Posterior cingulate gyrus (tissue), 11 donors: ENCODE data around the gene SLC24A5.

ENCODE experiments used
- DNase-seq, 10 donors: peaks; one replicate each; pipeline versions ENCODE4 v3.0.0 to v3.0.0-alpha.2; 2020 to 2021; ENCODE audit warnings: mixed read lengths in 3 of 10
- intact Hi-C: fragments of 100-400 bp; cut with DNase I; formaldehyde crosslinking; loops from one replicate; pipeline ENCODE4 v1.15.1; 2023

The SLC24A5 gene

DNA sequence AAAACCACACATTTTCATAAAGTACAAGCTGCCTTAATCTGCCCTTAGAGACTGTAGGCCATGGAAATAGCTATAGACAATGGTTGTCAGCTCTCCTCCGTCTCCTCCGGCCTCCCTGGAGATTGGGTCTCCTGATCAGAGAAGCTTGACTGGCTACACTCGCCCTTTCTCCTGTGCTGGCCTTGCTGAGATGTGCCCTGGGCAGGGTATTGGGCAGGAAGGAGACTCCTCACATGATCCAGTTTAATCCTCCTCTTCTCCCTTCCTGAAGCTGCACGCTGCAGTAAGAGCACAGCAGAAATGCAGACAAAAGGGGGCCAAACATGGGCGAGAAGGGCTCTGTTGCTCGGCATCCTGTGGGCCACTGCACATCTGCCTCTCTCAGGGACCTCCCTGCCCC, at the start of gene SLC24A5:
Gene SLC24A5 (plus strand): TSS at position 246 of the 400 bp plus-strand sequence. CDS start 55 bp downstream, at position 301.
- no peak for DNase-seq
- intact Hi-C loops, result no loop called here

DNA sequence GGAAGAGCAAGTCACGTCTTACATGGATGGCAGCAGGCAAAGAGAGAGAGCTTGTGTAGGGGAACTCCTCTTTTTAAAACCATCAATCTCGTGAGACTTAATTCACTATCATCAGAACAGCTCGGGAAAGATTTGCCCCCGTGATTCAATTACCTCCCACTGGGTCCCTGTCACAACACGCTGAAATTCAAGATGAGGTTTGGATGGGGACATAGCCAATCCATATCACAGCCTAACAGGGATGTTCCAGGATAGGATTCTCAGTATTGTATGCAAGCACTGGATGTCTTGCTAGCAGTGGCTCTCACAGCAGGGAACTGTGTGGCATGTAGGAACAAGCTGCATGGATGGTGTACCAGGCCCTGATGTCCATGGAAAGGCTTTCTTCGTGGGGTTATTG, 47.8 kb upstream of the SLC24A5 start:
- intact Hi-C loops, result no loop called here
- no peak for DNase-seq

DNA sequence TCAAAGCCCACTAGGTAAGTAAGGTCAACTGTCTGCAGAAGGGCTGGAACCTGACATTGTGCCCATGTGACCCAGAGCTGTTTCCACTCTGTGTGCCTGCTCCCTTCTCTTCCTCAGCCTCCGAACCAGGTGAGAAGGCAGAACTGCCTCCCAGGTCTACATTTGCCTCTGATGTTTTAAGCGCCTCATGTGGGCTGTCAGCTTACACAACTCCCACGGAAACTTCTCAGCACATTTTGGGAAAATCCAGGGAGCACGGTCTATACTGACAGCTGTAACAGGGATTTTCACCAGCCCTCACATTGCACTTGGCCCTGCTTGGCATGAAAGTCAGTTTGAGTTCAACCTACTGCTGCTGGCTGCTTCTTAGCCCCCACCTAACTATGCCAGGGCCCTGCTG, 46.9 kb upstream of the SLC24A5 start:
- intact Hi-C loops, result no loop called here
- DNase-seq, result no peak

- no peak for DNase-seq
- intact Hi-C loops, result no loop called here
Measured at GRCh38 chr15:48076454-48076853, 44.3 kb upstream of the SLC24A5 start.

DNA sequence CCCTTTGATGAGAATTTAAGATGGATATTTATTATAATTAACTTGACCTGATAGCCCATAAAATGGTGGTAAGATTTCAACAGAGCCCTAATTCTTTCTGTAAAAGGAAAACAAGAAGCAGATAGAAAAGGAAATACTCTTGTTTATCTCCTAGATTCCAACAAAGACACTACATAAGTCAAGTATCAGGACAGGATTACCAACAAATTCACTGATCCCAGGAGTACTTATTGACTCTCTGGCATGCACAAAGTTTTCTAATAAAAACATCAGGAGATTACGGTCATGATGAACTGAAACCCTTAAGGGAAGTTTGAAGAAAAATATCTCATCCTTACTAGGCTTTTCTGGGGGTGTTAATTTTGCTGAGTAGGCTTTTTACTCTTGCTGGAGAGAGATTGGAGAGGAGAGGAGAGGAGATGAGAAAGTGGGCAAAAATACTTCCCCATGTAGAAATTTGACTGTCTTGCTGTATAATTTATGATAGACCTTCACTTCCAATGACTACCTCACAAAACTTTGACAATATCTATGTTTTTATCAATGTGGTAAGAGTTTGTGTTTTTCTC, 43.1 kb upstream of the SLC24A5 start:
- intact Hi-C loops, result no loop called here
- no peak for DNase-seq

GRCh38 chr15:48084759-48085590, 35.8 kb upstream of the SLC24A5 start:
- intact Hi-C loops, result no loop called here
- DNase-seq, result no peak

DNA sequence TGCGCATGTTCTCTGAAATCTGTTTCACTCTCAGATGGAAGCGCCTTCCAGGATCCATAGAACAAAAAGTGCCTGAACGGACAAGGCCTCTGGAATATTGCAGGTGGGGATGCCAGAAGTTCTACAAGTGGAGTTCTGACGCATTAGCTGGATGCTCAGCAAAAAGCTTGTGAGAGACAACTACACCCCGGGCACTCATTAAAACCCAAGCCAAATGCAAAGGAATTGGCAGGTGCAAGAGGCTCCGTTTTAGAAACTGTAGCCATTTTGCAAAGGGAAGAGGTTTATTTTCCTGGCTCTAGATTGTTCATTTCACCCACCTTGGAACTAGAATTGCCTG, 35.2 kb upstream of the SLC24A5 start:
- intact Hi-C loops, result no loop called here
- DNase-seq, result no peak

- intact Hi-C loops, result no loop called here
Measured at GRCh38 chr15:48086133-48086532, 34.7 kb upstream of the SLC24A5 start.

GRCh38 chr15:48086576-48086975, 34.2 kb upstream of the SLC24A5 start:
- intact Hi-C loops, result no loop called here
- DNase-seq, result no peak

More at GRCh38 chr15:48086133-48086532, 34.7 kb upstream of the SLC24A5 start:
- no peak for DNase-seq

- intact Hi-C loops, result no loop called here
- no peak for DNase-seq
Measured at GRCh38 chr15:48087844-48088243, 32.9 kb upstream of the SLC24A5 start.

- intact Hi-C loops, result no loop called here
Measured at GRCh38 chr15:48089702-48090101, 31.1 kb upstream of the SLC24A5 start.

GRCh38 chr15:48090115-48090514, 30.7 kb upstream of the SLC24A5 start:
- DNase-seq, result no peak
- intact Hi-C loops, result no loop called here

More at GRCh38 chr15:48089702-48090101, 31.1 kb upstream of the SLC24A5 start:
- DNase-seq, result no peak

DNA sequence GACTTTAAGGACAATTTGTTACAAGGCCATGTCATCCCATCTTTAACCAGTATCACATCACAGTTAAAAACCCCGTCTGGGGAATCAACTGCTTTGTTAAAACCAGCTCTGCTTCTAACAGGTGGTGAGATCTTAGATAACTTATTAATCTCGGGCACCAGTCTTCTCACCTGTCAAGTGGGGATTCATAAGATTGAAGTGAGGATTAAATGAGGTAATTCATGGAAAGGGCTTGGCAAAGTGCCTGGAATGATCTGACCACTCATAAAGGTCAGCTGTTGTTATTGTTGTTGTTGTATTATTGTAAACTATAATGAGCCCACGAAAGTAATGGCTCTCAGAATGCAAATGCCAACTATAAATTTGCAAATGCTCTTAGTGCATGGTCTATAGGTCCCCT, 30.1 kb upstream of the SLC24A5 start:
- intact Hi-C loops, result no loop called here
- no peak for DNase-seq

- intact Hi-C loops, result no loop called here
- DNase-seq, result no peak
Measured at GRCh38 chr15:48091522-48091921, 29.3 kb upstream of the SLC24A5 start.

GRCh38 chr15:48096355-48096786, 24.4 kb upstream of the SLC24A5 start:
- intact Hi-C loops, result no loop called here

GRCh38 chr15:48096813-48097212, 24.0 kb upstream of the SLC24A5 start:
- intact Hi-C loops, result no loop called here
- peak in 1 of 10 donors; percentile 18 for DNase-seq

More at GRCh38 chr15:48096355-48096786, 24.4 kb upstream of the SLC24A5 start:
- DNase-seq, result no peak

- DNase-seq, result no peak
- intact Hi-C loops, result no loop called here
Measured at GRCh38 chr15:48097264-48097663, 23.5 kb upstream of the SLC24A5 start.

DNA sequence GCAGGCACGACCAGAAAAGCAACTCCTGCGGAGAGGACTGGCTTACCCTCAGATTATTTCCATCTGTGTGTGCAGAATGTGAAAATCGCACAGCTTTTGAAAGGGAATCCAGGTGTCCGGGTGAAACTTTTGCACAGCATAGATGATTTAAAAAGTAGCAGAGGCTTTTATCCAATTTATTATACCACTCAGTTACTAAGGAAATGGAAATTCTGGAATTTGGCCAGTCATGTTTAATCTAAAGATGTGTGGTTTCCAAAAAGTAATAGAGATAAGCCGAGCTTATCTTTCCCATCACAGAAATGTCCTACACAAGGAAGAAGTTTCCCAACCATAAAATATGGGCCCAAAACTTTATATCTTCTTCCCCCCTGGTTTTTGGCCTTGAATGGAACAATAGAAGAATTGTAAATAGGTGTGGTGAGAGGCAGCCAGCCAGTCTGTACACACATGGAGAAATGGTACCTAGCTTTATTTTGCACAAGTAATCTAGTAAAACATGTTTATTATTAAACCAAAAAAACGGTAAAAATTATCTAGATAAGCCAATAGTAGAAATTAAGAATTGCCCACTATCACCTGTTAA, 19.3 kb upstream of the SLC24A5 start:
- intact Hi-C loops, result no loop called here
- DNase-seq, result no peak

- DNase-seq, result no peak
- intact Hi-C loops, result no loop called here
Measured at GRCh38 chr15:48102167-48102566, 18.6 kb upstream of the SLC24A5 start.

GRCh38 chr15:48103647-48104046, 17.1 kb upstream of the SLC24A5 start:
- DNase-seq, result no peak
- intact Hi-C loops, result no loop called here

DNA sequence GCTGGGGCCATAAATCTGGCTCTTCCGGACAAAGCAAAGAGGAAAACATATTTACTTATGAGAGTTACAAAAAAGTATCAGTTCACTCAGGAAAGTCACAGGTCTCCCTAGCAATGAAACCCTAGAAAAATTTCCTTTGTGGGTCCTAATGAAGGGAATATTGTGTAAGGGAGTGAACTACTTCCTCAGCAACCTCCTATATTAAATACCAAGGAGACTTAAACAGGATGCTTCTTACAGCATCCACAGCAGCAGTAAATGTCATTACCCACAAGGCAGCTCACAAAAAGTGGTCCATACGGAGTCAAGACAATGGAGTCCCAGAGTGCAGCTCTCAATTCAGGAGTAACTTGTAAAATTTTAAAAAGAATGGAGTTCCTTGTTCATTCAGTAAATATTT, 14.9 kb upstream of the SLC24A5 start:
- intact Hi-C loops, result no loop called here
- DNase-seq, result no peak

DNA sequence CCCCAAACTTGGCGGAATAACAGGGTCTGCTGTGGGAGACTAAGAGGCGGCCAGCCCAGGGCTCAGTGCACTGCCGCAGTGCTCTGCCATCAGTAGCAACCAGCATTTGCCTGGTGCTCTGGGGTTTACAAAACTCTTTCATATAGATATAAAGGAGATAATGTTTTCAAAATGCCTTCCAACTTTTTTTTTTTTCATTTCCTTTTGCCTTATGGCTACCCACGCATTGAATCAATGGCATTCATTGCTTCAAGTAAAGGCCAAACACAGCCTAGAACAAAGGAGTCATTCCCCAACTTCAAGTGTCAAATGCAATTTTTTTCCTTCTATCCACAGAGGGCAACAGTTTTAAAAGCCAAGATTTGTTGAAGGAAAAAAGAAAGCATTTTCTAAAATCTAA, 11.6 kb upstream of the SLC24A5 start:
- DNase-seq, result no peak
- intact Hi-C loops, result no loop called here
